Esophagus muscularis mucosa (tissue), 4 donors: Measurements from ENCODE around the gene OTX2. TPM values are rescaled to one million over a fixed set of nuclear protein-coding genes. Genes with fewer than 3 reads are reported as not detected.

Experiments
- DNase-seq: peaks from one replicate; pipeline ENCODE4 v3.0.0-alpha.2; 2017; ENCODE audit errors: extremely low spot score
- H3K27ac ChIP-seq, 4 donors: fragments of 200-600 bp; sonication (generic); replicated peaks in 1 of 4; 1 replicate in 3 of 4; 2 replicates in 1 of 4; pipeline ENCODE4 v1.5.1; 2016 to 2019; ENCODE audit warnings: mild to moderate bottlenecking in 1 of 4
- H3K27me3 ChIP-seq, 4 donors: fragments of 200-600 bp; sonication (generic); one replicate each; pipeline versions ENCODE4 v1.5.1 to v1.6.0; 2016 to 2019
- H3K36me3 ChIP-seq, 4 donors: fragments of 200-600 bp; sonication (generic); one replicate each; pipeline ENCODE4 v1.5.1; 2016 to 2019
- H3K4me1 ChIP-seq, 4 donors: fragments of 200-600 bp; sonication (generic); one replicate each; pipeline ENCODE4 v1.5.1; 2016 to 2019
- H3K4me3 ChIP-seq, 4 donors: fragments of 200-600 bp; sonication (generic); 1 replicate in 2 of 4; 2 replicates in 2 of 4; pipeline ENCODE4 v1.5.1; 2016 to 2019; ENCODE audit warnings: mild to moderate bottlenecking in 4 of 4, moderate library complexity in 1 of 4
- H3K9me3 ChIP-seq, 4 donors: fragments of 200-600 bp; sonication (generic); 1 replicate in 3 of 4; 2 replicates in 1 of 4; pipeline ENCODE4 v1.5.1; 2016 to 2019
- CTCF ChIP-seq, 3 experiments: fragments of 200-600 bp in 2 of 3; fragments of 450-650 bp in 1 of 3; sonication (generic) in 2 of 3; IDR thresholded peaks; one replicate each; pipeline ENCODE4 v1.5.1; 2017 to 2019; ENCODE audit warnings: antibody characterized with exemption in 3 of 3, mild to moderate bottlenecking in 2 of 3, moderate library complexity in 1 of 3
- EP300 ChIP-seq: sonication (generic); formaldehyde crosslinking; IDR thresholded peaks from one replicate; pipeline ENCODE4 v1.6.1; 2017; ENCODE audit warnings: antibody characterized with exemption
- POLR2A ChIP-seq: fragments of 450-650 bp; IDR thresholded peaks from one replicate; pipeline ENCODE4 v1.6.1; 2017; ENCODE audit warnings: antibody characterized with exemption, moderate library complexity, mild to moderate bottlenecking, low read depth
- POLR2AphosphoS5 ChIP-seq, 2 donors: sonication (generic); formaldehyde crosslinking; IDR thresholded peaks; one replicate each; pipeline ENCODE4 v1.6.1; 2017; ENCODE audit warnings: antibody characterized with exemption in 2 of 2
- WGBS: methylation state at CpG from one replicate; pipeline ENCODE4 v1.1.5; 2018; 5-methylcytosine and 5-hydroxymethylcytosine counted together
- intact Hi-C: fragments of 100-400 bp; cut with DNase I; formaldehyde crosslinking; loops from one replicate; pipeline ENCODE4 v1.15.1; 2023
- total RNA-seq, 4 donors: library from RNA; depleted of rRNA; stranded (reverse); fragments of >200 nt; gene quantifications; one replicate each; pipeline versions ENCODE4 v1.1.0 to v1.2.1, GENCODE V29; 2016

The OTX2 gene
- total RNA-seq, 4 donors from 2014 or later, result not detected

GRCh38 chr14:56814519-56814959 lies 4.3 kb upstream of the OTX2 start:
- Histone ChIP-seq H3K27me3 (peaks cover 0 to 98% (median 65%) of the 10 kb centered on the region in 4 donors), H3K36me3 (no peaks in the 10 kb centered on the region), H3K27ac (no peak overlapping the region), H3K9me3 (no peaks in the 10 kb centered on the region), H3K4me3 (no peak overlapping the region), H3K4me1 (peaks cover 0 to 23% (median 10%) of the 10 kb centered on the region in 4 donors)
- DNase-seq, result no peak
- TF ChIP-seq CTCF (IDR thresholded peaks at IDR 0.05) (no peak), POLR2AphosphoS5 (IDR thresholded peaks at IDR 0.05) (no peak), EP300 (no peak), POLR2A (no peak)
- WGBS, result 5% methylated on average over 7 of the region's 7 CpGs
- intact Hi-C loops, result no loop called here

GRCh38 chr14:56813143-56813551 lies 2.9 kb upstream of the OTX2 start:
- TF ChIP-seq CTCF (IDR thresholded peaks at IDR 0.05) (no peak), POLR2AphosphoS5 (IDR thresholded peaks at IDR 0.05) (no peak), POLR2A (no peak), EP300 (no peak)
- no peak for DNase-seq
- peaks cover 13 to 37% (median 24%) of the 10 kb centered on the region in 4 donors for H3K4me1 ChIP-seq
- WGBS, result 8% methylated on average over 3 of the region's 3 CpGs
- intact Hi-C loops, result no loop called here
- H3K36me3 ChIP-seq, result no peaks in the 10 kb centered on the region
- peaks cover 0 to 100% (median 79%) of the 10 kb centered on the region in 4 donors for H3K27me3 ChIP-seq
- no peak overlapping the region for H3K27ac ChIP-seq
- no peaks in the 10 kb centered on the region for H3K9me3 ChIP-seq
- H3K4me3 ChIP-seq, result no peak overlapping the region

DNA sequence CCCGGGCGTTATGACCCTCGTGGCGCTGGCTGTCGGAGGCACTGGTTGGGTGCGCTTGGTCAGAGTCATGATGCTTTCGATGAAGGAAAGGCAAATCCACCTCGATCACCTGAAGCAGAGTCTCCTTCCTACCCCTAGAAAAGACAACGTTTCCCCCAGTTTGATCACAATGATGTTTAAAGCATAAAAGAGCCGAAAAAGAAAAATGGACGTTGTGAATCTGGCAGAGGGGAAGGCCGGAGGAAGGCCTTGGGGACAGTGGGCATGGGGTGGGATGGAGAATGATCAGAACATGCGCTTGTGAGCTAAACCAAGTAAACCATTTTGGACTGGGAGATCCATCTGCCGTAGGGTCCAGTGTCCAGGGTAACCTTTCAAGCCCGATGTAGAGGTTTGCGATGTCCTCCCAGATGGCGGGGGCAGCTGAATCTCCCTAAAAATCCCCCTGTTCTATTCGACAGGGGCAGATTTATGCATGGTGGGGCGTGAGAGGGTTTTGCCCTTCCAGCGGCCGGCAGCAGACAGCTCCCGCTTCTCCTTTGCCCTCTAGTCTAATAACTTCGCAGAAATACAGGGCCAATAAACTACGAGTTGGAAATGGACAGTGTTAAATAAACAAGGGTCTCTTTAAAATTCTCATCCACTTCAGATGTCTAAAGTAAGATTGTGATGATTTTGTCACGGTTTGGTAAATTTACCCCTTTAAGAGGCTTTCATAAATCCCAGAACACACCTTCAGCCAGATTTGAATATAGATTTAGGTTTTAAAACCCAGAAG lies 2.3 kb upstream of the OTX2 start:
- Histone ChIP-seq H3K9me3 (no peaks in the 10 kb centered on the region), H3K36me3 (no peaks in the 10 kb centered on the region), H3K4me1 (peaks cover 16 to 43% (median 30%) of the 10 kb centered on the region in 4 donors), H3K4me3 (no peak overlapping the region), H3K27me3 (peaks cover 0 to 100% (median 82%) of the 10 kb centered on the region in 4 donors), H3K27ac (no peak overlapping the region)
- TF ChIP-seq POLR2A (no peak), POLR2AphosphoS5 (IDR thresholded peaks at IDR 0.05) (no peak), EP300 (no peak), CTCF (IDR thresholded peaks at IDR 0.05) (no peak)
- no peak for DNase-seq
- 8% methylated on average over 19 of the region's 25 CpGs for WGBS
- intact Hi-C loops, result no loop called here

DNA sequence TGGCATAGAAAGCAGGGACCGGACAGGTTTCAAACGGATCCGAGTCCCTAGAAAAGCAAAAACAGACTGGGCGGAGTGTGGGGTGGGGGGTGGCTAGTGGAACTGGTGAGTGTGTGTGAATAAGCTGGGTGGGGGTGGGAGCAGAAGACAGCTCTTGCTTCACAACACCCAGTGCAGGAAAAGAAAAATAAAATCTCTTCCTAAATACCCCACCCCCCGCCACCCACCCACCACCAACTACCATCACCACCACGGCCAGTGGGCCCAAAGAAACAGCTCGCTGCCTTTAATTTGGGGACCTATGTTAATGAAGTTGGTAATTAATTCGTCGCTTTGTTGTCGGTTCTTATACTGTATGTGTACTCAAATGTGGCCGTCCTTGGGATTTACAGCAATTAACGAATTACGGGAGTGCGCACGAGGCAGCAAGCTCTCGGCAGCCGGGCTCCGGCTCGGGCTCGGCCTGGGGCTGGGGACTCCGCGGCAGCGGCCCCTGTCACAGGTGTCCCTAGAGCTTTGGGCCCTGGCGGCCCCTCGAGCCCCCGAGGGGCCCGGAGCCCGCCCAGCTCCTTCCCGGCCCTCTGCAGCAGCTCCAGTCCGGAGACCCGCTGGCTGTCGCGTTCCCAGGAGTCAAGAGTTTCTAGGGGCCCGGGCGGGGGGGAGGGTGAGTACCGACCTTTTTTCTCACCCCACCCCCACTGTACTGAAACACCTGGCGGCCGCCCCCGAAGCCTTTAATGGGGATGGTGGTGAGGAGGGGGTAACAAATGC lies 1.5 kb upstream of the OTX2 start:
- TF ChIP-seq EP300, result no peak
- TF ChIP-seq POLR2A, result no peak
- TF ChIP-seq POLR2AphosphoS5 (IDR thresholded peaks at IDR 0.05), result no peak
- TF ChIP-seq CTCF (IDR thresholded peaks at IDR 0.05), result no peak
- intact Hi-C loops, result no loop called here
- no peak for DNase-seq
- H3K9me3 ChIP-seq, result no peaks in the 10 kb centered on the region
- H3K27me3 ChIP-seq, result peaks cover 0 to 100% (median 82%) of the 10 kb centered on the region in 4 donors
- no peak overlapping the region for H3K4me3 ChIP-seq
- no peak overlapping the region for H3K27ac ChIP-seq
- no peaks in the 10 kb centered on the region for H3K36me3 ChIP-seq
- WGBS, result 10% methylated on average over 17 of the region's 39 CpGs
- H3K4me1 ChIP-seq, result peaks cover 16 to 41% (median 30%) of the 10 kb centered on the region in 4 donors
